IMR-90 (cell line): ENCODE data around the gene SLC39A8. TPM values are rescaled to one million over a fixed set of nuclear protein-coding genes. Genes with fewer than 3 reads are reported as not detected.

Source experiments
- ATAC-seq: fragments of 200-7000 bp; cut with Tn5 transposase; 2 replicates; pipeline ENCODE4 v1.9.1; 2020; ENCODE audit warnings: low read depth, mild to moderate bottlenecking, moderate library complexity
- BruUV-seq: library from RNA; stranded (reverse); fragments of 400-500 nt; replicated peaks from 2 replicates; lab custom pipeline; 2021; lab: Mats Ljungman, UMichigan
- CTCF ChIA-PET: fragments of 300-600 bp; formaldehyde crosslinking; extraction: SDS; loops from one replicate; lab custom pipeline; 2021; ENCODE audit warnings: antibody characterized with exemption; lab: Yijun Ruan, JAX
- POLR2A ChIA-PET: fragments of 300-600 bp; sonication (Branson Sonifier 250); formaldehyde crosslinking; loops from one replicate; lab custom pipeline; 2022; ENCODE audit warnings: antibody characterized with exemption; ENCODE audit not compliant: unreplicated experiment; lab: Charles Lee
- DNase-seq: peaks from one replicate; pipeline ENCODE4 v3.0.0; 2013
- H2AFZ ChIP-seq: replicated peaks from 2 replicates; pipeline ENCODE3; 2013; ENCODE audit warnings: low read length, mild to moderate bottlenecking; ENCODE audit not compliant: poor library complexity
- H2AK5ac ChIP-seq: 2 replicates; pipeline ENCODE4 v1.6.1; 2013; ENCODE audit warnings: low read depth, low read length, inconsistent platforms
- H2AK9ac ChIP-seq: replicated peaks from 2 replicates; pipeline ENCODE3; 2013; ENCODE audit warnings: mild to moderate bottlenecking, low read depth, low read length, moderate library complexity; ENCODE audit not compliant: poor library complexity
- H2BK120ac ChIP-seq: 2 replicates; pipeline ENCODE4 v1.6.1; 2013; ENCODE audit warnings: low read depth, low read length, inconsistent platforms
- H2BK15ac ChIP-seq: 3 replicates; pipeline ENCODE4 v1.6.1; 2013; ENCODE audit warnings: low read depth, low read length, inconsistent platforms
- H2BK20ac ChIP-seq: 2 replicates; pipeline ENCODE4 v1.6.1; 2013; ENCODE audit warnings: low read depth, mild to moderate bottlenecking, inconsistent platforms, low read length, moderate library complexity
- H2BK5ac ChIP-seq: 2 replicates; pipeline ENCODE4 v1.6.1; 2013; ENCODE audit warnings: mild to moderate bottlenecking, low read depth, low read length, inconsistent platforms; ENCODE audit not compliant: poor library complexity, severe bottlenecking
- H3K14ac ChIP-seq: replicated peaks from 2 replicates; pipeline ENCODE4 v1.6.1; 2013; ENCODE audit warnings: low read depth, low read length, inconsistent platforms
- H3K18ac ChIP-seq: 2 replicates; pipeline ENCODE4 v1.6.1; 2013; ENCODE audit warnings: low read depth, low read length, control low read depth
- H3K23ac ChIP-seq: 2 replicates; pipeline ENCODE4 v1.6.1; 2013; ENCODE audit warnings: low read depth, low read length, inconsistent platforms
- H3K27ac ChIP-seq: 2 replicates; pipeline ENCODE4 v1.5.1; 2013; ENCODE audit warnings: mild to moderate bottlenecking, control low read depth, low read length; ENCODE audit not compliant: insufficient read depth
- H3K27me3 ChIP-seq: 2 replicates; pipeline ENCODE4 v1.6.1; 2013; ENCODE audit warnings: low read length; ENCODE audit not compliant: control insufficient read depth, insufficient read depth
- H3K36me3 ChIP-seq: 2 replicates; pipeline ENCODE4 v1.6.1; 2013; ENCODE audit warnings: low read length, mixed read lengths; ENCODE audit not compliant: control insufficient read depth, insufficient read depth
- H3K4ac ChIP-seq: 2 replicates; pipeline ENCODE4 v1.6.1; 2013; ENCODE audit warnings: low read depth, low read length, inconsistent platforms
- H3K4me1 ChIP-seq: 2 replicates; pipeline ENCODE4 v1.6.1; 2013; ENCODE audit warnings: low read length, mixed read lengths; ENCODE audit not compliant: control insufficient read depth, insufficient read depth
- H3K4me2 ChIP-seq: 2 replicates; pipeline ENCODE4 v1.6.1; 2013; ENCODE audit warnings: low read depth, mild to moderate bottlenecking, control low read depth, low read length, moderate library complexity
- H3K4me3 ChIP-seq: 2 replicates; pipeline ENCODE4 v1.5.1; 2013; ENCODE audit warnings: low read depth, mild to moderate bottlenecking, control low read depth, low read length, moderate library complexity; ENCODE audit not compliant: insufficient read depth
- H3K56ac ChIP-seq: 2 replicates; pipeline ENCODE4 v1.6.1; 2013; ENCODE audit warnings: low read length, inconsistent platforms; ENCODE audit not compliant: insufficient read depth; ENCODE audit errors: extremely low read depth
- H3K79me1 ChIP-seq, 2 experiments: 2 replicates each; pipeline ENCODE4 v1.6.1; 2013; ENCODE audit warnings: low read length in 2 of 2, inconsistent platforms in 1 of 2, low read depth in 1 of 2
- H3K9ac ChIP-seq: 2 replicates; pipeline ENCODE4 v1.6.1; 2013; ENCODE audit warnings: low read depth, low read length, control low read depth
- H3K9me1 ChIP-seq: 2 replicates; pipeline ENCODE4 v1.6.1; 2013; ENCODE audit warnings: low read length, inconsistent platforms; ENCODE audit not compliant: insufficient read depth
- H3K9me3 ChIP-seq: 2 replicates; pipeline ENCODE4 v1.6.1; 2013; ENCODE audit warnings: low read length; ENCODE audit not compliant: control insufficient read depth, insufficient read depth
- H4K20me1 ChIP-seq: 2 replicates; pipeline ENCODE4 v1.6.1; 2013; ENCODE audit warnings: low read length, inconsistent platforms; ENCODE audit not compliant: insufficient read depth
- H4K5ac ChIP-seq: 2 replicates; pipeline ENCODE4 v1.6.1; 2013; ENCODE audit warnings: mild to moderate bottlenecking, low read depth, low read length, control low read depth
- H4K8ac ChIP-seq, 2 experiments: 2 replicates each; pipeline ENCODE4 v1.6.1; 2013; ENCODE audit warnings: low read depth in 2 of 2, low read length in 2 of 2, control low read depth in 1 of 2, inconsistent platforms in 1 of 2
- H4K91ac ChIP-seq: 2 replicates; pipeline ENCODE4 v1.6.1; 2013; ENCODE audit warnings: low read depth, low read length, inconsistent platforms; ENCODE audit not compliant: insufficient read depth
- CTCF ChIP-seq: conservative IDR thresholded peaks from 2 replicates; pipeline ENCODE4 v1.5.1; 2012; ENCODE audit warnings: mild to moderate bottlenecking, low read depth, low read length, improper control_type of control experiment
- ELK1 ChIP-seq: fragments of 150-350 bp; IDR thresholded peaks from 2 replicates; pipeline ENCODE4 v1.6.1; 2016; ENCODE audit warnings: low read depth, mild to moderate bottlenecking, low read length, moderate library complexity, borderline replicate concordance
- RFX5 ChIP-seq: IDR thresholded peaks from 2 replicates; pipeline ENCODE4 v1.8.0; 2012; ENCODE audit warnings: low read depth, mild to moderate bottlenecking, low read length, moderate library complexity
- WGBS, 2 experiments: methylation state at CpG; one replicate each; pipeline versions ENCODE4 v1.1.5 to v1.1.7; 2013; ENCODE audit warnings: missing lambda C conversion rate in 2 of 2; ENCODE audit not compliant: insufficient read length in 1 of 2; ENCODE audit errors: extremely low coverage in 2 of 2; 5-methylcytosine and 5-hydroxymethylcytosine counted together
- dilution Hi-C: fragments of 300-500 bp; cut with HindIII; formaldehyde crosslinking; loops from one replicate; pipeline ENCODE4 v1.14.3; 2018; ENCODE audit warnings: low sequenced_read_pairs; ENCODE audit not compliant: unreplicated experiment
- in situ Hi-C: fragments of 300-500 bp; cut with MboI; formaldehyde crosslinking; loops from 3 replicates; pipeline ENCODE4 v1.14.3; 2019; ENCODE audit warnings: low sequenced_read_pairs, inconsistent platforms, mixed read lengths
- intact Hi-C: fragments of 100-400 bp; cut with micrococcal nuclease; formaldehyde crosslinking; loops from 2 replicates; pipeline ENCODE4 v1.10.0; 2022
- polyA plus RNA-seq, 3 experiments: library from polyadenylated mRNA; depleted of rRNA; stranded (reverse); fragments of >200 nt; gene quantifications; 2 replicates each; pipeline ENCODE4 v1.2.3, GENCODE V29; 2012; ENCODE audit warnings: low replicate concordance in 1 of 3
- total RNA-seq: library from RNA; depleted of rRNA; stranded (reverse); fragments of >200 nt; gene quantifications from 2 replicates; pipeline ENCODE4 v1.2.3, GENCODE V29; 2012

SLC39A8 gene
- total and polyA plus RNA-seq, 2 of the 4 experiments (the other 2 are of a cell fraction) = 0.05 to 0.18 TPM

GRCh38 chr4:102259081-102259480 lies 86.2 kb downstream of the SLC39A8 start:
- H2BK120ac ChIP-seq = no peak overlapping the region

More at GRCh38 chr4:102259081-102259480, 86.2 kb downstream of the SLC39A8 start:
- TF ChIP-seq RFX5 (no peak), CTCF (no peak), ELK1 (no peak)
- intact Hi-C loops (no loop called here), dilution Hi-C loops (no loop called here), in situ Hi-C loops (no loop called here)
- H3K36me3 ChIP-seq = no peaks in the 10 kb centered on the region
- no peaks in the 10 kb centered on the region for H3K27me3 ChIP-seq
- no peak overlapping the region for H3K18ac ChIP-seq
- no peak overlapping the region for H3K27ac ChIP-seq
- no peak overlapping the region for H2AFZ ChIP-seq
- ATAC-seq = no peak
- no peak overlapping the region for H3K23ac ChIP-seq
- H3K4me2 ChIP-seq = no peak overlapping the region
- no peak for DNase-seq
- no peak overlapping the region for H3K9ac ChIP-seq
- no peak overlapping the region for H2AK9ac ChIP-seq
- BruUV-seq = no TSS peak
- no peak overlapping the region for H2BK15ac ChIP-seq
- no peak overlapping the region for H3K4ac ChIP-seq
- no peak overlapping the region for H2BK5ac ChIP-seq
- WGBS, 2 experiments = no CpG with 5 or more reads among the region's 3 CpGs
- no peaks in the 10 kb centered on the region for H4K20me1 ChIP-seq
- no peak overlapping the region for H3K4me3 ChIP-seq
- H3K9me3 ChIP-seq = no peaks in the 10 kb centered on the region
- no peak overlapping the region for H2AK5ac ChIP-seq
- no peak overlapping the region for H2BK20ac ChIP-seq
- no peak overlapping the region for H4K91ac ChIP-seq
- no peak overlapping the region for H4K5ac ChIP-seq
- CTCF ChIA-PET = no interaction called here
- no peak overlapping the region for H4K8ac ChIP-seq
- H3K4me1 ChIP-seq = no peaks in the 10 kb centered on the region
- H3K79me1 ChIP-seq = no peaks in the 10 kb centered on the region
- no peaks in the 10 kb centered on the region for H3K9me1 ChIP-seq
- H3K56ac ChIP-seq = no peak overlapping the region
- POLR2A ChIA-PET = interaction anchor here (0.6 kb wide), 1 partner anchor 78 kb away, joined by 5 read pairs; no protein-coding TSS in a partner anchor
- no peak overlapping the region for H3K14ac ChIP-seq
